Ascending aorta (tissue), 2 donors: ENCODE results near the gene CLEC10A. TPM values are rescaled to one million over a fixed set of nuclear protein-coding genes. Genes with fewer than 3 reads are reported as not detected.
"Not testable (repeated sequence)": the region's sequence is repeated elsewhere in the genome, so short reads cannot be mapped to it uniquely, and the experiment has no call there.

Experiments
- DNase-seq, 2 donors: peaks; one replicate each; pipeline ENCODE4 v3.0.0-alpha.2; 2019; ENCODE audit warnings: low spot score in 2 of 2
- H3K27ac ChIP-seq, 2 donors: fragments of 200-600 bp; sonication (generic); one replicate each; pipeline ENCODE4 v1.5.1; 2016 to 2017; ENCODE audit warnings: mild to moderate bottlenecking in 1 of 2
- H3K27me3 ChIP-seq: fragments of 200-600 bp; sonication (generic); one replicate; pipeline ENCODE4 v1.5.1; 2017
- H3K36me3 ChIP-seq, 2 donors: fragments of 200-600 bp; sonication (generic); one replicate each; pipeline ENCODE4 v1.5.1; 2016
- H3K4me1 ChIP-seq, 2 donors: fragments of 200-600 bp; sonication (generic); one replicate each; pipeline ENCODE4 v1.5.1; 2016 to 2017; ENCODE audit warnings: mild to moderate bottlenecking in 1 of 2
- H3K4me3 ChIP-seq, 2 donors: fragments of 200-600 bp; sonication (generic); one replicate each; pipeline ENCODE4 v1.5.1; 2016 to 2017; ENCODE audit warnings: mild to moderate bottlenecking in 1 of 2
- H3K9me3 ChIP-seq, 2 donors: fragments of 200-600 bp; sonication (generic); one replicate each; pipeline ENCODE4 v1.5.1; 2016
- intact Hi-C: fragments of 100-400 bp; cut with DNase I; formaldehyde crosslinking; loops from one replicate; pipeline ENCODE4 v1.15.1; 2023
- total RNA-seq: library from RNA; depleted of rRNA; stranded (reverse); fragments of >200 nt; gene quantifications from one replicate; pipeline ENCODE4 v1.1.0, GENCODE V29; 2016
- TF ChIP-seq, protein P1 (sequence below), 3 experiments: fragments of 200-600 bp in 2 of 3; fragments of 450-650 bp in 1 of 3; sonication (generic) in 2 of 3; IDR thresholded peaks; one replicate each; pipeline ENCODE4 v1.5.1; 2016 to 2019; ENCODE audit warnings: antibody characterized with exemption in 3 of 3, mild to moderate bottlenecking in 1 of 3, moderate library complexity in 1 of 3

The CLEC10A gene, protein sequence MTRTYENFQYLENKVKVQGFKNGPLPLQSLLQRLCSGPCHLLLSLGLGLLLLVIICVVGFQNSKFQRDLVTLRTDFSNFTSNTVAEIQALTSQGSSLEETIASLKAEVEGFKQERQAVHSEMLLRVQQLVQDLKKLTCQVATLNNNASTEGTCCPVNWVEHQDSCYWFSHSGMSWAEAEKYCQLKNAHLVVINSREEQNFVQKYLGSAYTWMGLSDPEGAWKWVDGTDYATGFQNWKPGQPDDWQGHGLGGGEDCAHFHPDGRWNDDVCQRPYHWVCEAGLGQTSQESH
- 29.8 TPM for total RNA-seq

DNA sequence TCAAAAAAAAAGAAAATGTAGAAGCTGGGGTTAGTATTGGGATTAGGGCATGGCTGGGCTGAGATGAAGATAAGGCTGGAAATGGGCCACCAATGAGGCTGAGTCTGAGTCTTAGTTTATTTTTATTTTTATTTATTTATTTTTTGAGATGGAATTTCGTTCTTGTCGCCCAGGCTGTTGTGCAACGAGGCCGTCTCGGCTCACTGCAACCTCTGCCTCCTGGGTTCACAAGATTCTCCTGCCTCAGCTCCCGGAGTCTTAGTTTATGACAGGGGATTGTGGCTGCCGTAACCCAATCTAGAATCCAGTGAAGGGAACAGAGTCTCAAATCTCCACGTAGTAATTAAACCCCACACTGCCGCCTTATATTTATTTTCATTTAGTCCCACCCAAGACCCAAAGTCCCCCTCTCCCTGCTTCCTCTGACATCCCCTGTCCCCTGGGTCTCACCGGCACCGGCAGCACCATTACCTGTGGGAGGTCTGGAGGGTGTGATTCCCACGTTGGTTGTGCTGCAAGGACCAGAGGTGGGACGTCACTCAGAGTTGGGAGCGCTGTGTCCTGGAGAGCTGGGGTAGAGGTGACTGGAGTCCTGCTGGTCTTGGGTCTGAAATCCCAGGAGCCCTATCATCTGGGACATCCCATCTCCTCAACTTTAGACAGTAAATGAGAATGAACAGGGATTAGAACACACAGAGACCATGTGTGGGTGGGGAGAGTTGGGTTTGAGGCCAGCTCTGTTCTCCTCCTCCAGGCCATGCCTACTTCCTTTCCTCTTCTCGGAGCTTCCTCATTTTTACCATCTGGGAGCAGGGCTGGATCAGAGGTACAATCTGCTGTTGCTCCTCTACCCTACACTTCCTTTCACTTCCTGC lies at the start of gene CLEC10A:
Gene CLEC10A, minus strand, starts transcription at position 671 of the 875 bp plus-strand sequence. CDS start 1,439 bp downstream, outside the sequence.
- no peak within 1 kb of the TSS for H3K4me3 ChIP-seq

DNA sequence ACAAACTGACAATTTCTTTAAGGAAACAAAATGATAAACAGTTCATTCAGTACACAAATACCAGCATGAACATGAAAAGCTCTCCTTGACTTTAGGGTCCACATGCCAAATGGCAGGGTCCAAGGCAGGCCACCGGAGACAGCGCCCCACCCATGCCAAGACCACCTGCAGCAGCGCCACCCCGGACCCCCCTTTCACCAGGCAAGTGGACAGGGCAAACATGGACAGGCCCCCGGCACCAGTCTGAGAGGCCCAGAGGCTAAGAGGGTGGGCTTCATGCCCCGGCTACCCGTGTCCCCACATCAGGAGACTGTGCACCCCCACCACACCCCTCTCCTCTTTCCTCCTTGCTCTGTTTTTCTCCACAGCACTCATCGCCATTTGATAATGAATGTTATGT lies 49.3 kb upstream of the CLEC10A start:
- intact Hi-C loops = no loop called here
- no peak overlapping the region for H3K4me3 ChIP-seq
- no peak for DNase-seq
- H3K9me3 ChIP-seq = no peaks in the 10 kb centered on the region
- no peaks in the 10 kb centered on the region for H3K27me3 ChIP-seq
- H3K27ac ChIP-seq = no peak overlapping the region
- TF ChIP-seq, protein P1, sequence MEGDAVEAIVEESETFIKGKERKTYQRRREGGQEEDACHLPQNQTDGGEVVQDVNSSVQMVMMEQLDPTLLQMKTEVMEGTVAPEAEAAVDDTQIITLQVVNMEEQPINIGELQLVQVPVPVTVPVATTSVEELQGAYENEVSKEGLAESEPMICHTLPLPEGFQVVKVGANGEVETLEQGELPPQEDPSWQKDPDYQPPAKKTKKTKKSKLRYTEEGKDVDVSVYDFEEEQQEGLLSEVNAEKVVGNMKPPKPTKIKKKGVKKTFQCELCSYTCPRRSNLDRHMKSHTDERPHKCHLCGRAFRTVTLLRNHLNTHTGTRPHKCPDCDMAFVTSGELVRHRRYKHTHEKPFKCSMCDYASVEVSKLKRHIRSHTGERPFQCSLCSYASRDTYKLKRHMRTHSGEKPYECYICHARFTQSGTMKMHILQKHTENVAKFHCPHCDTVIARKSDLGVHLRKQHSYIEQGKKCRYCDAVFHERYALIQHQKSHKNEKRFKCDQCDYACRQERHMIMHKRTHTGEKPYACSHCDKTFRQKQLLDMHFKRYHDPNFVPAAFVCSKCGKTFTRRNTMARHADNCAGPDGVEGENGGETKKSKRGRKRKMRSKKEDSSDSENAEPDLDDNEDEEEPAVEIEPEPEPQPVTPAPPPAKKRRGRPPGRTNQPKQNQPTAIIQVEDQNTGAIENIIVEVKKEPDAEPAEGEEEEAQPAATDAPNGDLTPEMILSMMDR (IDR thresholded peaks at IDR 0.05) = no peak
- H3K4me1 ChIP-seq = no peaks in the 10 kb centered on the region
- no peaks in the 10 kb centered on the region for H3K36me3 ChIP-seq

More for the DNA sequence above, at the start of gene CLEC10A:
- Histone ChIP-seq H3K4me1 (no peaks in the 10 kb centered on the region), H3K36me3 (no peaks in the 10 kb centered on the region), H3K27ac (no peak within 1 kb of the TSS), H3K9me3 (no peaks in the 10 kb centered on the region), H3K27me3 (no peaks in the 10 kb centered on the region)
- DNase-seq = peak in 1 of 2 donors; percentile 61
- intact Hi-C loops = no loop called here
- TF ChIP-seq, protein P1 (IDR thresholded peaks at IDR 0.05) = no peak

DNA sequence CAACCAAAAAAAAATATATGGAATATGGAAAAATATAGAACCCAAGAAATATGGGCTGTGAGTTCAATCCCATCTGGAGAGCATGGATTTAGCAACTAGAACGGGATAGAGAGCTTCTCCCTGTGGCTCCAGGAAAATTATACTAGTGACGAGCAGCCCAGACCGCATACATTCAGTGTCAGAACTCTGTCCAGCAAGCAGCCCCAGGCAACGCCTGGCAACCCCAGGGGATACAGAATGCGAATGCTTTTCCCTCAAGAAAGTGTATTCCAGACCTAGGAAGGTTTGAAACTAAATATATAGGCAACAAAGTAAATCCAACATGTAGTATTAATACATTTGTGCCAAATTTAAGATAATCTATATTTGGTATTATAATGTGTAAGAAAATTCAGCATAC lies 48.1 kb upstream of the CLEC10A start:
- no peaks in the 10 kb centered on the region for H3K36me3 ChIP-seq
- DNase-seq = no peak
- H3K4me1 ChIP-seq = no peaks in the 10 kb centered on the region
- no peaks in the 10 kb centered on the region for H3K9me3 ChIP-seq
- TF ChIP-seq, protein P1 (IDR thresholded peaks at IDR 0.05) = no peak
- intact Hi-C loops = no loop called here
- H3K4me3 ChIP-seq = no peak overlapping the region
- H3K27me3 ChIP-seq = no peaks in the 10 kb centered on the region
- H3K27ac ChIP-seq = no peak overlapping the region

DNA sequence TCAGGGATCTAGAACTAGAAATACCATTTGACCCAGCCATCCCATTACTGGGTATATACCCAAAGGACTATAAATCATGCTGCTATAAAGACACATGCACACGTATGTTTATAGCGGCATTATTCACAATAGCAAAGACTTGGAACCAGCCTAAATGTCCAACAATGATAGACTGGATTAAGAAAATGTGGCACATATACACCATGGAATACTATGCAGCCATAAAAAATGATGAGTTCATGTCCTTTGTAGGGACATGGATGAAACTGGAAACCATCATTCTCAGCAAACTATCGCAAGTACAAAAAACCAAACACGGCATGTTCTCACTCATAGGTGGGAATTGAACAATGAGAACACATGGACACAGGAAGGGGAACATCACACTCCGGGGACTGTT lies 47.5 kb upstream of the CLEC10A start:
- H3K9me3 ChIP-seq, H3K27ac ChIP-seq, H3K36me3 ChIP-seq, intact Hi-C loops, DNase-seq, H3K4me1 ChIP-seq, H3K4me3 ChIP-seq, H3K27me3 ChIP-seq: not testable (repeated sequence)

DNA sequence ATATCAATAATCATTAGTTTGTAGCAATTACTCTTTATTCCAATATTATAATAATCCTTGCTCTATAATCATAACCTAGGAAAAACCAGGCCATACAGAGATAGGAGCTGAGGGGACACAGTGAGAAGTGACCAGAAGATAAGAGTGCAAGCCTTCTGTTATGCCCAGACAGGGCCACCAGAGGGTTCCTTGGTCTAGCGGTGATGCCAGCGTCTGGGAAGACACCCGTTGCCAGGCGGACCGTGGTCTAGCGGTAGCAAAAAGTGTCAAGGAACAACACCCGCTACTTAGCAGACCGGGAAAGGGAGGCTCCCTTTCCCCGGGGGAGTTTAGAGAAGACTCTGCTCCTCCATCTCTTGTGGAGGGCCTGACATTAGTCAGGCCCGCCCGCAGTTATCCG lies 46.3 kb upstream of the CLEC10A start:
- H3K27me3 ChIP-seq, H3K4me3 ChIP-seq, DNase-seq, intact Hi-C loops, H3K36me3 ChIP-seq, H3K9me3 ChIP-seq, H3K27ac ChIP-seq, H3K4me1 ChIP-seq: not testable (repeated sequence)

DNA sequence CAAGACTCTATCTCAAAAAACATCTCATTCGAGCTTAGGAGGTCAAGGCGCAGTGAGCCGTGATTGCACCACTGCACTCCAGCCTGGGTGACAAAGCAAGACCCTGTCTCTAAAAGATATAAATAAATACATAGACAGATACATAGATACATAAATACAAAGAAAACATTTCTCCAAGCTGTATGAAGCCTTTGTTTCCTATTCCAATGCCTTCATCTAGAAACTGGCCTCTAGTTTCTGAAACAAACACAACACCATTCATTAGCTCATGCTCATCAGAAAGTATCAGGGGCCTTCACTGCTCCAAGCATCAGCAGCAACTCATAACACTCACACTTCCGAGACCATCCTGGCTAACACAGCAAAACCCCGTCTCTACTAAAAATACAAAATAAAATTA lies 44.9 kb upstream of the CLEC10A start:
- intact Hi-C loops = no loop called here
- H3K27ac ChIP-seq = no peak overlapping the region

More for the DNA sequence above, 44.9 kb upstream of the CLEC10A start:
- Histone ChIP-seq H3K36me3 (no peaks in the 10 kb centered on the region), H3K4me1 (no peaks in the 10 kb centered on the region), H3K9me3 (no peaks in the 10 kb centered on the region), H3K27me3 (no peaks in the 10 kb centered on the region), H3K4me3 (no peak overlapping the region)
- no peak for DNase-seq
- TF ChIP-seq, protein P1 (IDR thresholded peaks at IDR 0.05) = no peak
